ENCODE data around the gene ABHD17B. TPM values are rescaled to one million over a fixed set of nuclear protein-coding genes. Genes with fewer than 3 reads are reported as not detected.

The ABHD17B gene
- total and polyA plus RNA-seq, 2 donors (not counting 3 experiments of a cell fraction or from before 2014, with no cell fraction given), result 12.8 to 16.8 TPM

- dilution Hi-C loops (cut with MboI; ENCODE audit: extremely low pct_ligation_motif_present, low sequenced_read_pairs) (no loop called here), intact Hi-C loops (cut with micrococcal nuclease) (no loop called here)
- ChIA-PET CTCF (interaction anchor here (1.5 kb wide), 1 partner anchor 9 kb away, joined by 3 read pairs; no protein-coding TSS in a partner anchor), POLR2A (interaction anchor here (1.4 kb wide), 1 partner anchor 14 kb away, joined by 4 read pairs; the partner anchor contains the start of genes ABHD17B and C9orf85)
- DNase-seq (ENCODE audit: low read depth, low spot score) (no peak), FAIRE-seq (no peak)
- H4K20me1 ChIP-seq (replicated peaks; ENCODE audit: control insufficient read depth, extremely low read depth, insufficient read depth, low read length), result peaks cover 10% of the 10 kb centered on the region
- H3K4me2 ChIP-seq (ENCODE audit: insufficient read depth, low read length), result no peak overlapping the region
- no peak overlapping the region for H3K9ac ChIP-seq (replicated peaks; ENCODE audit: extremely low read depth, insufficient read depth, low read length)
- no TSS peak for BruUV-seq (replicated peaks)
- no peak overlapping the region for H3K4me3 ChIP-seq (replicated peaks in 1 of 3; ENCODE audit: insufficient read depth in 1 of 3, low read depth in 1 of 3, low read length in 3 of 3)
- no peaks in the 10 kb centered on the region for H3K4me1 ChIP-seq (ENCODE audit: control insufficient read depth, extremely low read depth, insufficient read depth, low read length)
- no peaks in the 10 kb centered on the region for H3K27me3 ChIP-seq (ENCODE audit: control insufficient read depth in 2 of 2, insufficient read depth in 2 of 2, low read length in 2 of 2)
- no peak overlapping the region for H3K27ac ChIP-seq (ENCODE audit: insufficient read depth, low read depth, low read length)
- H3K9me1 ChIP-seq (replicated peaks; ENCODE audit: control insufficient read depth, extremely low read depth, insufficient read depth, low read length), result no peaks in the 10 kb centered on the region
- H3K36me3 ChIP-seq (ENCODE audit: control insufficient read depth in 2 of 2, extremely low read depth in 1 of 2, insufficient read depth in 2 of 2, low read length in 2 of 2), result no peaks in the 10 kb centered on the region
- peaks cover 65% of the 10 kb centered on the region for H3K79me2 ChIP-seq (ENCODE audit: control insufficient read depth, insufficient read depth, low read length)
- no peak overlapping the region for H2AFZ ChIP-seq (ENCODE audit: low read depth, low read length)
- no peak for TF ChIP-seq JUN (IDR thresholded peaks at IDR 0.05; ENCODE audit: borderline replicate concordance, insufficient read depth, insufficient read length, low read depth)
- TF ChIP-seq, protein P1, sequence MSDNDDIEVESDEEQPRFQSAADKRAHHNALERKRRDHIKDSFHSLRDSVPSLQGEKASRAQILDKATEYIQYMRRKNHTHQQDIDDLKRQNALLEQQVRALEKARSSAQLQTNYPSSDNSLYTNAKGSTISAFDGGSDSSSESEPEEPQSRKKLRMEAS (IDR thresholded peaks at IDR 0.05; ENCODE audit: insufficient read depth, insufficient read length), result no peak
- no peak for TF ChIP-seq FOS (IDR thresholded peaks at IDR 0.05; ENCODE audit: borderline replicate concordance, insufficient read depth, low read length)
- no peak for TF ChIP-seq MYC (IDR thresholded peaks at IDR 0.05; ENCODE audit: low read depth, low read length)
- no peak for TF ChIP-seq CTCF (IDR thresholded peaks at IDR 0.05; ENCODE audit: extremely low read depth in 1 of 2, insufficient read depth in 1 of 2, low read depth in 1 of 2, low read length in 2 of 2)
- no peak for TF ChIP-seq GATA2 (IDR thresholded peaks at IDR 0.05; ENCODE audit: insufficient read depth, insufficient read length, low read depth, low read length)
- TF ChIP-seq EZH2 (IDR thresholded peaks at IDR 0.05; ENCODE audit: borderline replicate concordance, low read depth, low read length, severe bottlenecking), result no peak
- no peak for TF ChIP-seq POLR2AphosphoS5 (IDR thresholded peaks at IDR 0.05; ENCODE audit: insufficient read depth, low read depth, low read length)
- no peak for TF ChIP-seq POLR2A (IDR thresholded peaks at IDR 0.05; ENCODE audit: low read depth, low read length)
- no peaks in the 10 kb centered on the region for H3K9me3 ChIP-seq (replicated peaks; ENCODE audit: control insufficient read depth, insufficient read depth, low read length)
These were observed 14.2 kb downstream of the ABHD17B start for GRCh38 chr9:71896761-71897160.
